NCI-H1436 treated with DMSO at 0.1 percent for 48 hours (cell line): Measurements from ENCODE around the gene AMN1.

Experiments
- DNase-seq: peaks from one replicate; lab custom pipeline; 2025; lab: John Stamatoyannopoulos, UW

Gene AMN1

GRCh38 chr12:31631023-31631724, 97.6 kb downstream of the AMN1 start:
- DNase-seq: no peak

GRCh38 chr12:31629756-31630732, 98.8 kb downstream of the AMN1 start:
- no peak for DNase-seq

- DNase-seq: no peak
These were observed 101.3 kb downstream of the AMN1 start for GRCh38 chr12:31627456-31628054.

GRCh38 chr12:31626270-31626995, 102.4 kb downstream of the AMN1 start:
- DNase-seq: no peak

GRCh38 chr12:31622038-31622437, 106.8 kb downstream of the AMN1 start:
- no peak for DNase-seq
